ENCODE data around the gene VPS26A.

DNA sequence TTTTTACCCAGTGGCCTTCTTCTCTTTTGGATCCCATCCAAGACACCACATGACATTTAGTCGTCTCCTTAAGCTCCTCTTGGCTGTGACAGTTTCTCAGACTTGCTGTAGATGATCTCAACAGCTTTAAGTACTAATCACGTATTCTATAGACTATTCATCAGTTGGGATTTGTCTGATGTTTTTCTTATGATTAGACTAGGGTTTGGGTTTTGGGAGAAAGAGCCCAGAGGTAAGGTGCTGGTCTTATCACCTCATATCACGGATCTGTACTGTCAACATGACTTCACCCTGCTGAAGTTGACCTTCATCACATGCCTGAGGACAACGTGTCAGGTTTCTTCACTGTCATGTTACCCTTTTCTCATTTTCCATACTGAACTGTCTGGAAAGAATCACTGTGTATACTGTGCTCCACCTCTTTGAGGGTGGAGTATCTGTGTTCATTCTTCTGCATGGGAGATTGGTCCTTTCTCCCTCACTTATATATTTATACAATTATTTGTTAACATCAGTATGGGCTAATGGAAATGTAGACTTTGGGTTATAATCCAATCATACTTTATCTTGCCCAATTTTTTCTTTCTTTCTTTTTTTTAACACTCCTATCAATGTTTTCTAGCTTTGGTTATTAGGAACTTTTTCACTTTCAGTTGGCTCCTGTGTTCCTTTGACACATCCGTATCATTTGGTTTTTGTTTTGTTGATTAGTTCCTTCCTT is 89.8 kb downstream of the VPS26A start:
- TF ChIP-seq EP300 (IDR thresholded peaks at IDR 0.05), result no peak
- TF ChIP-seq CTCF (IDR thresholded peaks at IDR 0.05), result no peak
- no peak for TF ChIP-seq POLR2AphosphoS5 (IDR thresholded peaks at IDR 0.05)

Measured in esophagus muscularis mucosa (tissue), 4 donors.